ENCODE results near the gene BMP5. TPM values are rescaled to one million over a fixed set of nuclear protein-coding genes. Genes with fewer than 3 reads are reported as not detected.

BMP5 gene
- polyA plus RNA-seq, 1 donor from 2014 or later, result 0.14 TPM

GRCh38 chr6:55826941-55827340 lies 48.4 kb downstream of the BMP5 start:
- H3K79me2 ChIP-seq (replicated peaks; ENCODE audit: insufficient read depth, low read length), result no peaks in the 10 kb centered on the region
- H3K9me2 ChIP-seq (ENCODE audit: insufficient read depth, low read length), result no peaks in the 10 kb centered on the region
- peak overlapping the region; percentile 9 for H2AFZ ChIP-seq (ENCODE audit: low read depth, low read length)
- TF ChIP-seq, protein P1, sequence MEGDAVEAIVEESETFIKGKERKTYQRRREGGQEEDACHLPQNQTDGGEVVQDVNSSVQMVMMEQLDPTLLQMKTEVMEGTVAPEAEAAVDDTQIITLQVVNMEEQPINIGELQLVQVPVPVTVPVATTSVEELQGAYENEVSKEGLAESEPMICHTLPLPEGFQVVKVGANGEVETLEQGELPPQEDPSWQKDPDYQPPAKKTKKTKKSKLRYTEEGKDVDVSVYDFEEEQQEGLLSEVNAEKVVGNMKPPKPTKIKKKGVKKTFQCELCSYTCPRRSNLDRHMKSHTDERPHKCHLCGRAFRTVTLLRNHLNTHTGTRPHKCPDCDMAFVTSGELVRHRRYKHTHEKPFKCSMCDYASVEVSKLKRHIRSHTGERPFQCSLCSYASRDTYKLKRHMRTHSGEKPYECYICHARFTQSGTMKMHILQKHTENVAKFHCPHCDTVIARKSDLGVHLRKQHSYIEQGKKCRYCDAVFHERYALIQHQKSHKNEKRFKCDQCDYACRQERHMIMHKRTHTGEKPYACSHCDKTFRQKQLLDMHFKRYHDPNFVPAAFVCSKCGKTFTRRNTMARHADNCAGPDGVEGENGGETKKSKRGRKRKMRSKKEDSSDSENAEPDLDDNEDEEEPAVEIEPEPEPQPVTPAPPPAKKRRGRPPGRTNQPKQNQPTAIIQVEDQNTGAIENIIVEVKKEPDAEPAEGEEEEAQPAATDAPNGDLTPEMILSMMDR (IDR thresholded peaks at IDR 0.05; ENCODE audit: poor library complexity, severe bottlenecking), result no peak
- TF ChIP-seq SMC3 (conservative IDR thresholded peaks at IDR 0.05; ENCODE audit: poor library complexity) (no peak), EZH2 (IDR thresholded peaks at IDR 0.05; ENCODE audit: borderline replicate concordance, insufficient read depth, low read length, poor library complexity, severe bottlenecking) (no peak), RAD21 (conservative IDR thresholded peaks at IDR 0.05) (no peak)
- TF ChIP-seq, protein P2, sequence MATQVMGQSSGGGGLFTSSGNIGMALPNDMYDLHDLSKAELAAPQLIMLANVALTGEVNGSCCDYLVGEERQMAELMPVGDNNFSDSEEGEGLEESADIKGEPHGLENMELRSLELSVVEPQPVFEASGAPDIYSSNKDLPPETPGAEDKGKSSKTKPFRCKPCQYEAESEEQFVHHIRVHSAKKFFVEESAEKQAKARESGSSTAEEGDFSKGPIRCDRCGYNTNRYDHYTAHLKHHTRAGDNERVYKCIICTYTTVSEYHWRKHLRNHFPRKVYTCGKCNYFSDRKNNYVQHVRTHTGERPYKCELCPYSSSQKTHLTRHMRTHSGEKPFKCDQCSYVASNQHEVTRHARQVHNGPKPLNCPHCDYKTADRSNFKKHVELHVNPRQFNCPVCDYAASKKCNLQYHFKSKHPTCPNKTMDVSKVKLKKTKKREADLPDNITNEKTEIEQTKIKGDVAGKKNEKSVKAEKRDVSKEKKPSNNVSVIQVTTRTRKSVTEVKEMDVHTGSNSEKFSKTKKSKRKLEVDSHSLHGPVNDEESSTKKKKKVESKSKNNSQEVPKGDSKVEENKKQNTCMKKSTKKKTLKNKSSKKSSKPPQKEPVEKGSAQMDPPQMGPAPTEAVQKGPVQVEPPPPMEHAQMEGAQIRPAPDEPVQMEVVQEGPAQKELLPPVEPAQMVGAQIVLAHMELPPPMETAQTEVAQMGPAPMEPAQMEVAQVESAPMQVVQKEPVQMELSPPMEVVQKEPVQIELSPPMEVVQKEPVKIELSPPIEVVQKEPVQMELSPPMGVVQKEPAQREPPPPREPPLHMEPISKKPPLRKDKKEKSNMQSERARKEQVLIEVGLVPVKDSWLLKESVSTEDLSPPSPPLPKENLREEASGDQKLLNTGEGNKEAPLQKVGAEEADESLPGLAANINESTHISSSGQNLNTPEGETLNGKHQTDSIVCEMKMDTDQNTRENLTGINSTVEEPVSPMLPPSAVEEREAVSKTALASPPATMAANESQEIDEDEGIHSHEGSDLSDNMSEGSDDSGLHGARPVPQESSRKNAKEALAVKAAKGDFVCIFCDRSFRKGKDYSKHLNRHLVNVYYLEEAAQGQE (IDR thresholded peaks at IDR 0.05; ENCODE audit: borderline replicate concordance), result no peak
- H4K20me1 ChIP-seq (ENCODE audit: insufficient read depth), result no peaks in the 10 kb centered on the region
- H3K4me2 ChIP-seq (ENCODE audit: low read length), result no peak overlapping the region
- H3K9me3 ChIP-seq (ENCODE audit: low read length), result no peaks in the 10 kb centered on the region
- H3K27me3 ChIP-seq (ENCODE audit: insufficient read depth, low read depth, low read length), result no peaks in the 10 kb centered on the region
- no peak overlapping the region for H3K4me3 ChIP-seq (ENCODE audit: low read length)
- H3K27ac ChIP-seq (ENCODE audit: low read length), result no peak overlapping the region
- no peaks in the 10 kb centered on the region for H3F3A ChIP-seq (ENCODE audit: insufficient read depth, low read length, poor library complexity, severe bottlenecking)
- H3K9ac ChIP-seq (ENCODE audit: low read length), result no peak overlapping the region
- no peaks in the 10 kb centered on the region for H3K36me3 ChIP-seq (ENCODE audit: insufficient read depth, low read length)

DNA sequence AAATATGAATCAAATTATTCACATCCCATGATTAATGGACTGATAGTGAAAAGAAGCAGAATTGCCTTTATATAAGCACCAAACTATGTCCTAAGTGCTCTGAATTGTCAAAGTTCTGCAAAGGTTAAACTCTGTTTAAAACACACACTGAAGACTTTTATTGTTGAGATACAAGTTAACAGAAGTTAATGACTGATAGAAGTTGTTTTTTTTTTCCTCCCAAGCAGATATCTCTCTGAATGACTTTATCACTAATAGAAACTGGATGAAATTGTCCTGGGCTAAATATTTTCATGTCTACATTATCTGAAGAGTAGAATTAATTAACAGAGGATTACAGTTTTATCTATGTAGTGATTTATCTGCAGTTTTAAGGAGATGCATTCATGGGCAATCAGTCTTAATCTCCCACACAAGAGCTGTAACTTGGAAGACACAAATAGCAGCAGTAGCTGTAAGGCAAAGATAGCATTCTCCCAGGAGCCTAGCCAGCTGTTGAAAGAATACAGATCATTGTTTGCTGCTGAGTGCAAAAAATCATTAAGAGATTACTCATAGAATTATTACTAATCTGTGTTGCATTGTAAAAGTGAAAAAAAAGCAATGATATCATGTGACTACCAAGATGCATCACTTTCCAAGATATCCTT lies 49.9 kb downstream of the BMP5 start:
- Histone ChIP-seq H3K4me2 (ENCODE audit: low read length) (no peak overlapping the region), H3K27ac (ENCODE audit: low read length) (no peak overlapping the region), H2AFZ (ENCODE audit: low read depth, low read length) (no peak overlapping the region), H3K4me3 (ENCODE audit: low read length) (no peak overlapping the region), H4K20me1 (ENCODE audit: insufficient read depth) (no peaks in the 10 kb centered on the region), H3K36me3 (ENCODE audit: insufficient read depth, low read length) (no peaks in the 10 kb centered on the region), H3K9ac (ENCODE audit: low read length) (no peak overlapping the region), H3K27me3 (ENCODE audit: insufficient read depth, low read depth, low read length) (no peaks in the 10 kb centered on the region), H3F3A (ENCODE audit: insufficient read depth, low read length, poor library complexity, severe bottlenecking) (no peaks in the 10 kb centered on the region), H3K9me2 (ENCODE audit: insufficient read depth, low read length) (no peaks in the 10 kb centered on the region), H3K9me3 (ENCODE audit: low read length) (no peaks in the 10 kb centered on the region), H3K79me2 (replicated peaks; ENCODE audit: insufficient read depth, low read length) (no peaks in the 10 kb centered on the region)
- no peak for TF ChIP-seq EP300 (conservative IDR thresholded peaks at IDR 0.05; ENCODE audit: poor library complexity, severe bottlenecking)
- TF ChIP-seq SMC3 (conservative IDR thresholded peaks at IDR 0.05; ENCODE audit: poor library complexity), result no peak
- TF ChIP-seq RAD21 (conservative IDR thresholded peaks at IDR 0.05), result no peak

DNA sequence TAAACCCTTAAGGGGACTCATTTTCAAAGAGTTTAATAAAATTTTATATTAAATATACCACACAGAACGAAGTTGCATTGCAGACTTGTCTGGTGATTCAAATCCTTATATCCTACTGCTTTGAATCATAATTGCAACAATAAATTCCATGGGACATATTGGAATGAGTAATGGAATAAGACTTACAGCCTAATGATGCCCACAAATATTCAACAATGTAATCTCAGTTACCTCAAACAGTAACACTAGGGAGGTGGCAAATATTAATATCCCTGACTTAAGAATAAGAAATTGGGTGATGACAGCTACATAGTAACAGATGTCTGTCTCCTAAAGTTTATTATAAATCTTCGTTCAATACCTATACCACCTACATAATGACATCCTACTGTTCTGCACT lies 52.6 kb downstream of the BMP5 start:
- no peaks in the 10 kb centered on the region for H3K36me3 ChIP-seq (ENCODE audit: insufficient read depth, low read length)
- TF ChIP-seq POLR2AphosphoS5 (IDR thresholded peaks at IDR 0.05) (no peak), RAD21 (conservative IDR thresholded peaks at IDR 0.05) (no peak)
- no peak overlapping the region for H3K9ac ChIP-seq (ENCODE audit: low read length)
- H3K27me3 ChIP-seq (ENCODE audit: insufficient read depth, low read depth, low read length), result no peaks in the 10 kb centered on the region
- H2AFZ ChIP-seq (ENCODE audit: low read depth, low read length), result no peak overlapping the region
- no peak overlapping the region for H3K4me2 ChIP-seq (ENCODE audit: low read length)
- no peaks in the 10 kb centered on the region for H3F3A ChIP-seq (ENCODE audit: insufficient read depth, low read length, poor library complexity, severe bottlenecking)
- no peaks in the 10 kb centered on the region for H3K9me2 ChIP-seq (ENCODE audit: insufficient read depth, low read length)
- no peak overlapping the region for H3K27ac ChIP-seq (ENCODE audit: low read length)
- no peaks in the 10 kb centered on the region for H4K20me1 ChIP-seq (ENCODE audit: insufficient read depth)
- H3K4me3 ChIP-seq (ENCODE audit: low read length), result no peak overlapping the region
- no peaks in the 10 kb centered on the region for H3K9me3 ChIP-seq (ENCODE audit: low read length)
- no peaks in the 10 kb centered on the region for H3K79me2 ChIP-seq (replicated peaks; ENCODE audit: insufficient read depth, low read length)
